ENCODE data around the gene SLC22A12. TPM values are rescaled to one million over a fixed set of nuclear protein-coding genes. Genes with fewer than 3 reads are reported as not detected.

The SLC22A12 gene
- total and polyA plus RNA-seq, 2 donors (not counting 3 experiments of a cell fraction or from before 2014, with no cell fraction given) = not detected

DNA sequence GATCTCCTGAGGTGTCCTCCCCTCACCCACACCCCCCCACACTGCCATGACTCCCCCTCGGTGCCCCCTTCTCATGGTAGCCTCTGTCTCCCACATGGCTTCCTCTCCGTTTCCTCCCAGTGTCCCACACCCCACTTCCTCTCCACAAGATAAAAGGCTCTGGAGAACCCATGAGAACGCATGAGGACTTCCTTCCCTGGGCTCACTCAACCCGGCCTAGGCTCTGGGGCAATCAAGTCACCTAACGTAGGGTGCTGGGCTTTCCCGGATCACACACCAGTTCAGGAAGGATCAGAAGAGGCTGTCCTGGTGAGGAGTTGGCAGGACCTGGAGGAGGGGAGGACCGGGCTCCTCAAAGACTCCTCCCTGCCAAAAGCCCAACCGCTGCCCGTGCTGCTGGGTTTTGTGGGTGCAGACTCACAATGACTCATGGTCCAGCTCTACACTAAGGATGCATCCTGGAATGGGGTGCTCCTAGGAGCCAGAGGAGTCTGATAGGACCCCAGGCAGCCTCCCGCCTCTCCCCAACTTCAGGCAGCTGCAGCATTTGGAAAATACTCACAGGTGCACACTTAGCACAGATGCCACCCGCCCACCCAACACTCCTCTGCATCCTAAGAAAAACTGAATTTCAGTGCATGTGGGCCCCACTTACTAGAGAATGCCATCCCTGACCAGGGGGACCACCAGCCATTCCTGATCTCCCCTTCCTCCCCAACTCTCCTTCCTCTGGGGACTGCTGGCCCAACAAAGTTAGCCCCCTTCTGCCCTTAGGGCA lies 21.0 kb downstream of the SLC22A12 start:
- FAIRE-seq (no peak), DNase-seq (ENCODE audit: low read depth, low spot score) (no peak)
- Histone ChIP-seq H3K4me2 (ENCODE audit: insufficient read depth, low read length) (no peak overlapping the region), H3K4me3 (replicated peaks in 1 of 3; ENCODE audit: insufficient read depth in 1 of 3, low read depth in 1 of 3, low read length in 3 of 3) (no peak overlapping the region), H4K20me1 (replicated peaks; ENCODE audit: control insufficient read depth, extremely low read depth, insufficient read depth, low read length) (no peaks in the 10 kb centered on the region), H3K9me3 (replicated peaks; ENCODE audit: control insufficient read depth, insufficient read depth, low read length) (no peaks in the 10 kb centered on the region), H3K9me1 (replicated peaks; ENCODE audit: control insufficient read depth, extremely low read depth, insufficient read depth, low read length) (no peaks in the 10 kb centered on the region), H3K9ac (replicated peaks; ENCODE audit: extremely low read depth, insufficient read depth, low read length) (no peak overlapping the region), H2AFZ (ENCODE audit: low read depth, low read length) (no peak overlapping the region), H3K36me3 (ENCODE audit: control insufficient read depth in 2 of 2, extremely low read depth in 1 of 2, insufficient read depth in 2 of 2, low read length in 2 of 2) (no peaks in the 10 kb centered on the region), H3K27me3 (ENCODE audit: control insufficient read depth in 2 of 2, insufficient read depth in 2 of 2, low read length in 2 of 2) (peaks cover 9 to 15% of the 10 kb centered on the region in 2 experiments), H3K27ac (ENCODE audit: insufficient read depth, low read depth, low read length) (no peak overlapping the region), H3K4me1 (ENCODE audit: control insufficient read depth, extremely low read depth, insufficient read depth, low read length) (no peaks in the 10 kb centered on the region), H3K79me2 (ENCODE audit: control insufficient read depth, insufficient read depth, low read length) (no peaks in the 10 kb centered on the region)
- ChIA-PET CTCF (interaction anchor here (0.9 kb wide), 1 partner anchor 39 kb away, joined by 3 read pairs; no protein-coding TSS in a partner anchor), POLR2A (interaction anchor here (0.9 kb wide), 1 partner anchor 43 kb away, joined by 3 read pairs; no protein-coding TSS in a partner anchor)
- TF ChIP-seq EZH2 (IDR thresholded peaks at IDR 0.05; ENCODE audit: borderline replicate concordance, low read depth, low read length, severe bottlenecking) (no peak), MYC (IDR thresholded peaks at IDR 0.05; ENCODE audit: low read depth, low read length) (no peak), GATA2 (IDR thresholded peaks at IDR 0.05; ENCODE audit: insufficient read depth, insufficient read length, low read depth, low read length) (no peak)
- intact Hi-C loops (cut with micrococcal nuclease) (no loop called here), dilution Hi-C loops (cut with MboI; ENCODE audit: extremely low pct_ligation_motif_present, low sequenced_read_pairs) (no loop called here)
- BruUV-seq (replicated peaks) = no TSS peak

DNA sequence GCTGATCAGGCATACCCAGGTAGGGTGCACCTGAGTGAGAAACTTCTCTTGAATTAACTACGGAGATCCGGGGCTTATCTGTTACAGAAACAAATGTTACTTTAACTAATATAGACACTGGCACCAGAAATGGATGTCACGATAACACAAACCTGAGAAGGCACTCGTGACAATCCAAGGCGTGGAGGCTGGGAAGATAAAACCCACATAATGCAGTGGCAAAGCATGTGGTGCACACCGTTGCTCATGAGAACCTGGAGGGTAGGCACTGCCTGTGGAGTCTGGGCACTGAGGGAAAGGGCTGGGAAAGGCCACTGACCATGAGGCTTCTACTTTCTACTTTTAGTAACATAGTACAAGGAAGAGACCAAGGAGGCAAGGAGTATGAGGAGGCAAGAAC lies 22.6 kb downstream of the SLC22A12 start:
- dilution Hi-C loops (cut with MboI; ENCODE audit: extremely low pct_ligation_motif_present, low sequenced_read_pairs) (no loop called here), intact Hi-C loops (cut with micrococcal nuclease) (no loop called here)
- Histone ChIP-seq H3K9me1 (replicated peaks; ENCODE audit: control insufficient read depth, extremely low read depth, insufficient read depth, low read length) (no peaks in the 10 kb centered on the region), H3K4me2 (ENCODE audit: insufficient read depth, low read length) (no peak overlapping the region), H3K9ac (replicated peaks; ENCODE audit: extremely low read depth, insufficient read depth, low read length) (no peak overlapping the region), H3K36me3 (ENCODE audit: control insufficient read depth in 2 of 2, extremely low read depth in 1 of 2, insufficient read depth in 2 of 2, low read length in 2 of 2) (no peaks in the 10 kb centered on the region), H3K4me3 (replicated peaks in 1 of 3; ENCODE audit: insufficient read depth in 1 of 3, low read depth in 1 of 3, low read length in 3 of 3) (no peak overlapping the region), H3K27me3 (ENCODE audit: control insufficient read depth in 2 of 2, insufficient read depth in 2 of 2, low read length in 2 of 2) (peaks cover 7 to 9% of the 10 kb centered on the region in 2 experiments), H4K20me1 (replicated peaks; ENCODE audit: control insufficient read depth, extremely low read depth, insufficient read depth, low read length) (no peaks in the 10 kb centered on the region), H3K27ac (ENCODE audit: insufficient read depth, low read depth, low read length) (no peak overlapping the region), H3K9me3 (replicated peaks; ENCODE audit: control insufficient read depth, insufficient read depth, low read length) (no peaks in the 10 kb centered on the region), H3K79me2 (ENCODE audit: control insufficient read depth, insufficient read depth, low read length) (no peaks in the 10 kb centered on the region), H3K4me1 (ENCODE audit: control insufficient read depth, extremely low read depth, insufficient read depth, low read length) (no peaks in the 10 kb centered on the region), H2AFZ (ENCODE audit: low read depth, low read length) (no peak overlapping the region)
- no TSS peak for BruUV-seq (replicated peaks)
- FAIRE-seq = no peak
- no peak for DNase-seq (ENCODE audit: low read depth, low spot score)
- CTCF ChIA-PET = no interaction called here
- TF ChIP-seq, protein P1, sequence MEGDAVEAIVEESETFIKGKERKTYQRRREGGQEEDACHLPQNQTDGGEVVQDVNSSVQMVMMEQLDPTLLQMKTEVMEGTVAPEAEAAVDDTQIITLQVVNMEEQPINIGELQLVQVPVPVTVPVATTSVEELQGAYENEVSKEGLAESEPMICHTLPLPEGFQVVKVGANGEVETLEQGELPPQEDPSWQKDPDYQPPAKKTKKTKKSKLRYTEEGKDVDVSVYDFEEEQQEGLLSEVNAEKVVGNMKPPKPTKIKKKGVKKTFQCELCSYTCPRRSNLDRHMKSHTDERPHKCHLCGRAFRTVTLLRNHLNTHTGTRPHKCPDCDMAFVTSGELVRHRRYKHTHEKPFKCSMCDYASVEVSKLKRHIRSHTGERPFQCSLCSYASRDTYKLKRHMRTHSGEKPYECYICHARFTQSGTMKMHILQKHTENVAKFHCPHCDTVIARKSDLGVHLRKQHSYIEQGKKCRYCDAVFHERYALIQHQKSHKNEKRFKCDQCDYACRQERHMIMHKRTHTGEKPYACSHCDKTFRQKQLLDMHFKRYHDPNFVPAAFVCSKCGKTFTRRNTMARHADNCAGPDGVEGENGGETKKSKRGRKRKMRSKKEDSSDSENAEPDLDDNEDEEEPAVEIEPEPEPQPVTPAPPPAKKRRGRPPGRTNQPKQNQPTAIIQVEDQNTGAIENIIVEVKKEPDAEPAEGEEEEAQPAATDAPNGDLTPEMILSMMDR (IDR thresholded peaks at IDR 0.05; ENCODE audit: extremely low read depth in 1 of 2, insufficient read depth in 1 of 2, low read depth in 1 of 2, low read length in 2 of 2) = no peak
- TF ChIP-seq POLR2AphosphoS5 (IDR thresholded peaks at IDR 0.05; ENCODE audit: insufficient read depth, low read depth, low read length) (no peak), GATA2 (IDR thresholded peaks at IDR 0.05; ENCODE audit: insufficient read depth, insufficient read length, low read depth, low read length) (no peak), FOS (IDR thresholded peaks at IDR 0.05; ENCODE audit: borderline replicate concordance, insufficient read depth, low read length) (no peak), JUN (IDR thresholded peaks at IDR 0.05; ENCODE audit: borderline replicate concordance, insufficient read depth, insufficient read length, low read depth) (no peak), EZH2 (IDR thresholded peaks at IDR 0.05; ENCODE audit: borderline replicate concordance, low read depth, low read length, severe bottlenecking) (no peak), POLR2A (IDR thresholded peaks at IDR 0.05; ENCODE audit: low read depth, low read length) (no peak), MYC (IDR thresholded peaks at IDR 0.05; ENCODE audit: low read depth, low read length) (no peak)
- TF ChIP-seq, protein P2, sequence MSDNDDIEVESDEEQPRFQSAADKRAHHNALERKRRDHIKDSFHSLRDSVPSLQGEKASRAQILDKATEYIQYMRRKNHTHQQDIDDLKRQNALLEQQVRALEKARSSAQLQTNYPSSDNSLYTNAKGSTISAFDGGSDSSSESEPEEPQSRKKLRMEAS (IDR thresholded peaks at IDR 0.05; ENCODE audit: insufficient read depth, insufficient read length) = no peak
- POLR2A ChIA-PET = no interaction called here
